Measurements from ENCODE around the gene DRG2. TPM values are rescaled to one million over a fixed set of nuclear protein-coding genes. Genes with fewer than 3 reads are reported as not detected.
A peak's percentile ranks its signal among the peaks of the same experiment; 100 is the strongest.

Gene DRG2
- total and polyA plus RNA-seq, 2 of the 8 experiments (the other 6 are each of a cell fraction or from before 2014, with no cell fraction given) = 44.6 to 47.8 TPM

DNA sequence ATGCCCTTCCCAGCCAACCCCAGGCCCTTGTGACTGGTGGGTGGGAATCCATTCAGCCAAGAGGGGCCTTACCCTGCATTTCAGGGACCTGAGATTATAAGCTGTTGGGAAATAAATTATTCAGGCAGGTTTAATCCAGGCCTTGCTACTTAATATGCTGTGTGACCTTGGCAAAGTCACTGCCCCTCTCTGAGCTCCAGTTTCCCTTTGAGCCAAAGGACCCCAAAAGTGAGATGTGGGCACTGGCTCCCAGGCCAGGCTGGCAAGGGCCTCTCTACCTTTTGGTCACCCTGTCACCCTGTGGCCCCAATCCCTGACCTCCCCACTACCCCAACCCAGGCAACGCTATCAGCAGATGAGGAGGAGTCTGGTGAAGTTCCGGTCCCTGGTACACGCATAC lies 54.7 kb downstream of the DRG2 start:
- CTCF ChIA-PET (ENCODE audit: partially characterized antibody) = interaction anchor here (0.7 to 10.9 kb wide), 31 partner anchors 9 to 119 kb away, joined by 3 to 141 read pairs (median 6); partner anchors contain the start of genes ALKBH5 and MIEF2
- Histone ChIP-seq H3K27ac (ENCODE audit: low read depth, low read length) (no peak overlapping the region), H3K14ac (ENCODE audit: insufficient read length) (no peak overlapping the region), H2BK120ac (replicated peaks; ENCODE audit: low read depth, low read length) (no peak overlapping the region), H2AFZ (ENCODE audit: low read length) (no peak overlapping the region), H2BK20ac (ENCODE audit: low read length) (peak overlapping the region; percentile 86; the same call in 1 of the 2 replicates), H4K91ac (replicated peaks; ENCODE audit: insufficient read length, low read length) (no peak overlapping the region), H2BK15ac (ENCODE audit: low read length) (0 out of 2 replicates have a peak overlapping the region, but pooled peaks have one; percentile 53), H3K18ac (ENCODE audit: extremely low read depth, low read length) (no peak overlapping the region), H3K23ac (ENCODE audit: insufficient read length) (no peak overlapping the region), H3K4me3 (ENCODE audit: extremely low read depth in 1 of 4, insufficient read depth in 2 of 4, low read depth in 3 of 4, low read length in 4 of 4) (no peak overlapping the region), H3K23me2 (ENCODE audit: low read depth, low read length) (no peaks in the 10 kb centered on the region), H3K79me1 (ENCODE audit: low read depth, low read length) (no peaks in the 10 kb centered on the region), H3K9ac (replicated peaks in 1 of 4; ENCODE audit: extremely low read depth in 1 of 4, low read depth in 3 of 4, low read length in 3 of 4) (no peak overlapping the region), H2BK12ac (ENCODE audit: low read depth, low read length) (peak overlapping the region; percentile 39; the same call in 1 of the 2 replicates), H3K79me2 (ENCODE audit: control insufficient read depth in 1 of 2, insufficient read depth in 2 of 2, low read length in 2 of 2) (no peaks in the 10 kb centered on the region), H4K20me1 (replicated peaks in 1 of 2; ENCODE audit: control insufficient read depth in 1 of 2, insufficient read depth in 2 of 2, low read length in 2 of 2) (peaks cover 0 to 2% of the 10 kb centered on the region in 2 experiments), H4K5ac (ENCODE audit: insufficient read length, low read depth, low read length) (no peak overlapping the region), H3K27me3 (replicated peaks in 1 of 4; ENCODE audit: control insufficient read depth in 3 of 4, extremely low read depth in 1 of 4, insufficient read depth in 3 of 4, low read length in 3 of 4) (no peaks in the 10 kb centered on the region; a peak in 3 of 7 replicates), H3K4me1 (replicated peaks in 1 of 4; ENCODE audit: control insufficient read depth in 3 of 4, insufficient read depth in 4 of 4, low read length in 3 of 4) (peaks cover 0 to 16% (median 6%) of the 10 kb centered on the region in 4 experiments; a peak in 5 of 7 replicates), H3K4ac (replicated peaks; ENCODE audit: insufficient read length, low read depth, low read length) (no peak overlapping the region), H2AK5ac (ENCODE audit: low read depth, low read length) (0 out of 2 replicates have a peak overlapping the region, but pooled peaks have one; percentile 5), H3K36me3 (ENCODE audit: control insufficient read depth in 2 of 4, insufficient read depth in 4 of 4, low read length in 3 of 4) (no peaks in the 10 kb centered on the region), H3K56ac (replicated peaks; ENCODE audit: insufficient read length, low read depth, low read length) (no peak overlapping the region), H2BK5ac (ENCODE audit: low read depth, low read length) (no peak overlapping the region), H3K9me3 (ENCODE audit: insufficient read depth in 2 of 2, low read depth in 1 of 2, low read length in 1 of 2) (no peaks in the 10 kb centered on the region), H3K4me2 (ENCODE audit: insufficient read depth in 1 of 2, low read depth in 2 of 2, low read length in 2 of 2) (no peak overlapping the region), H4K8ac (ENCODE audit: extremely low read depth, insufficient read depth, low read length) (no peak overlapping the region)
- no peak for TF ChIP-seq ATF3 (IDR thresholded peaks at IDR 0.05; ENCODE audit: insufficient read depth, low read depth, low read length)
- no peak for TF ChIP-seq RFX5 (IDR thresholded peaks at IDR 0.05; ENCODE audit: borderline replicate concordance, low read depth, low read length)
- TF ChIP-seq JUN (IDR thresholded peaks at IDR 0.05; ENCODE audit: low read depth, low read length) = no peak
- TF ChIP-seq RAD21 (IDR thresholded peaks at IDR 0.05 in 1 of 2, conservative IDR thresholded peaks at IDR 0.05 in 1 of 2; ENCODE audit: low read depth in 2 of 2, low read length in 2 of 2) = no peak
- no peak for TF ChIP-seq SIN3A (conservative IDR thresholded peaks at IDR 0.05 in 1 of 2, IDR thresholded peaks at IDR 0.05 in 1 of 2; ENCODE audit: low read depth in 1 of 2, low read length in 2 of 2)
- TF ChIP-seq EP300 (IDR thresholded peaks at IDR 0.05; ENCODE audit: borderline replicate concordance in 1 of 2, low read depth in 2 of 2, low read length in 2 of 2) = no peak
- no peak for TF ChIP-seq TEAD4 (IDR thresholded peaks at IDR 0.05; ENCODE audit: low read depth, low read length)
- TF ChIP-seq KDM1A (IDR thresholded peaks at IDR 0.05; ENCODE audit: borderline replicate concordance, low read length) = peak; percentile 74
- FAIRE-seq (no peak), DNase-seq (ENCODE audit: low read depth in 1 of 2, low spot score in 2 of 2) (no peak)
- 88% methylated on average over 3 of the region's 3 CpGs; no CpG with 5 or more reads in 1 of the 2 experiments for WGBS, 2 experiments (ENCODE audit: extremely low coverage in 1 of 2, insufficient coverage in 1 of 2, insufficient read length in 1 of 2, insufficient replicate concordance in 2 of 2, low coverage in 1 of 2, low lambda C conversion rate in 2 of 2, missing lambda C conversion rate in 1 of 2)
- POLR2A ChIA-PET (ENCODE audit: partially characterized antibody) = interaction anchor here (1.4 to 1.9 kb wide), 4 partner anchors 10 to 41 kb away, joined by 3 to 7 read pairs (median 4); partner anchors contain the start of genes ALKBH5 and MYO15A
